CD4-positive, alpha-beta T cell treated with Interleukin-4 for 4 hours (primary cell): Measurements from ENCODE around the gene COMMD1.
"Not testable (repeated sequence)": the region's sequence is repeated elsewhere in the genome, so short reads cannot be mapped to it uniquely, and the experiment has no call there.

ENCODE experiments used
- DNase-seq: peaks from one replicate; pipeline ENCODE4 v3.0.0-alpha.2; 2020

Gene COMMD1

DNA sequence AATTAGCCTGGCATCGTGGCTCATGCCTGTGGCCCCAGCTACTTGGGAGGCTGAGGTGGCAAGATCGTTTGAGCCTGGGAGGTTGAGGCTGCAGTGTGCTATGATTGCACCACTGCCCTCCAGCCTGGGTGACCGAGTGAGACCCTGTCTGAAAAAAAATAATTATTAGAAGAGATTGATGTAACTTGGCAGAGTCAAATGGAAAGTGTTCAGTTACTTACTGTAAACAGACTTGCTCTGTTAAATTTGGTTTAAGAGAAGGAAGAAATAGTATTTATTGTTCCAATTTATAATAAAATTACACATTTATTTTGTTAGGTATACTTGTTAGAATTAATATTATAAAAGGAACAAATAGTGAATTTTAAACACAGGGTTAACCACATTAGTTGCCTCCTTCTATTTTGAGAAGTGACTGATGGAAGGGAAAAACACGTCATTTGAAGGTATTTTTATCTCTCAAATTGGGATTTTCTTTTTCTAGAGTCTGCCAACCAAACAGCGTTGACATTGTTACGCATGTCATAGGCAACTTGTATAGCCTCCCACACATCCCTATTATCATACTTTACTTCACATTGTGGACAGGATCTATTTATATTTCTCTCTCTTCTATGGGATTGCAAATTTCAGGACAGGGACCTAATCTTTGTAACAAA, 171.6 kb downstream of the COMMD1 start:
- no peak for DNase-seq

DNA sequence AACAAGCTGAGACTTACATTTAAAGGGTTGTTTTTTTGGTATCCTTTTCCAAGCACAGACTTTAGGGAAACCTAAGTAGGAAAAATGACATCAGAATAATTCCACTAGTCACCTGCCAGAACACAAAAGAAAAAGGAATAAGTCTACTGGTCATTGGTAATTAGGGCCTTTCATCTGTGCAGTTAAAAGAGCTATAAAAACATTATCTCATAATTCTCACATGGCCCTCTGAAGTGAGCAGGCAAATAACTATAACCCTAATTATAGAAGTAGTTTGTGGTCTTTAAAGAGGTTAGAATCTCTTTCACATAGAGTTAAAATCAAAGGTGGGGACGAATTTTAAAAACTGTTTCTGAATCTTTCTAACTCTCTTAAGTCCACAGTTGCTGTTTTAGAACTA, 179.3 kb downstream of the COMMD1 start:
- no peak for DNase-seq

- DNase-seq, result no peak
These were observed 184.2 kb downstream of the COMMD1 start for GRCh38 chr2:62089658-62090057.

DNA sequence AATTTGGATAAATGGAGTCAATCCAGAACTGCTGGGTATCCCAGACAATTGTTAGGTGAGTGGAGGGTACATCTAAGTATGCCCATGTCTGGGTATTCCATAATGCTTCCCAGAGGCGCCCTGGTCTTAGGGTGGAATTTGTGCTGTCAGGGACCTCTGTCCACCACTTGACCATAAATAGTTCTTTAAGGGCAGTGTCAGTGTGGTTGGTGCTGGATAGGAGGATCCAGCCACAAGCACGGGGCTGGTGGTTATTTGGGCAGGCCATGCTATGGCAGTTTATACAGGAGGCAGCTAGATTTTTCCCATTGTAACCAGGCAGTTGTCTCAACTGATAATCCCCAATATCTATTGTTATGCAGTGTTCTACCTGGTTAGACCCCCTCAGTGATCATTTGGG, 186.0 kb downstream of the COMMD1 start:
- no peak for DNase-seq

DNA sequence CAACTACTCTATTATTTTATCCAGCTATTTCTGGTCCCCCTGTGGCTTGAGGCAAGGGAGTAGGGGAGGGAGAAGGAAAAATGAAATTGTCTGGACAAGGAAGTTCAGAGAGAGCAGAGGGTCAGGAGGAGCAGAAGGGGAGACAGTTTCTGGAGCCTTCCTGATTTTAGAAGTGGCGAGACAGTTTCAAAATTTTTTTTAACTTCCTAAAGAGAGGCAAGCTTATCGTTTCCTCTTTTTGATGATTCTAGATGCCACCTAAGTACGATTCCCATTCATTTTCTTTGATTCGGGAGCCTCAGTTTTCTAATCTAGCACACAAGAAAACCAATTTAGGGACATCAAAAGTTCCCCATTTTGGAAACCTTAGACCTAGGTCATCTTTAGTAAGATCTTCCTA, 193.6 kb downstream of the COMMD1 start:
- DNase-seq, result no peak

GRCh38 chr2:62099523-62100175, 194.2 kb downstream of the COMMD1 start:
- no peak for DNase-seq

GRCh38 chr2:62101886-62102285, 196.4 kb downstream of the COMMD1 start:
- no peak for DNase-seq

GRCh38 chr2:62102402-62102920, 197.0 kb downstream of the COMMD1 start:
- DNase-seq, result no peak

GRCh38 chr2:62109554-62109953, 204.1 kb downstream of the COMMD1 start:
- no peak for DNase-seq

DNA sequence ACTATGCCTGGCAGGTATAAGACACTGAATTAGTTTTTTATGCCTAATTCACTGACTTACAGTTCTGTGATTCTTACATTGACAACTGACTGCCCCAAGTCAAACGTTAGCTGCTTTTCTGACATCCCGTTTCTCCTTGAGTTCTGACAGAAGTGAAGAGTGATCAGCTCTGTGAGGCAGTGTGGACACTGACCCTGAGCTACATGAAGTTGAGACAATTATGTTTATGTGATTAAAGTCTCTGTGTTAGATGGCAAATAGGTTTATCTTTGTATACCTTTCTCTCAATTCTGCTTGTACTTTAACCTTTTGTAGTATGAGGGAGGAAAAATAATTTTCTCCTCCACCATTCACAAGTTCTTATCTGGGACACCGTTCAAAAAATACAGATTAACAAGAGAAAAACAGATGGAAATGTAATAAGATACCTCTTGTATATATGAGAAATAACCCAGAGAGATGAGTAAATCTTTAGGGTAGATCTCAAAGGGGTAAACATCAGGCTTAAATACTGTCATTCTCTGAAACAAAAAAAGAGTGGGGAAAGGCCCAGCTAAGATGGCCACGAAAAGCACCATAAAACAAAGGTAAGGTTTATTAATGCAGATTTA, 205.0 kb downstream of the COMMD1 start:
- no peak for DNase-seq

DNA sequence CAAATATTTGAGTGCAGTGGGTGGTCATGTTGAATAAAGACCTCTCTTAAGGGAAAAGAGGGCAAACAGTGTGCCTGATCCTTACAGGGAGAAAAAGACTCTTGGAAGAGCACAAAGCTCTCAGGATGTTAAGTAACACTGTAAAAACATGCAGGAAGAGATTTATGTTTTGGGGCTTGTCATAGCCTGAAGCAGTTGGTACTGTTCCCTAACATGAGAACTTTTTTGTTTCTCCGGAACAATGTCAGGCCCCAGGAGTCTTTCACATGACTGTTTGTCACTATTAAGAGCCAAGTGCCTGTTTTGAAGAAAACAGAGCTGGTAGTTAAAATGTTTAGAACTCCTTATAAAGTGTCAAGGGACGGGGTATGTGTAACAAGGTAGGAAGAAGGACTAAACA, 206.7 kb downstream of the COMMD1 start:
- DNase-seq, result no peak

GRCh38 chr2:62114564-62114963, 209.1 kb downstream of the COMMD1 start:
- no peak for DNase-seq

GRCh38 chr2:62116983-62117382, 211.5 kb downstream of the COMMD1 start:
- no peak for DNase-seq

- DNase-seq, result no peak
These were observed 212.7 kb downstream of the COMMD1 start for GRCh38 chr2:62118160-62118559.

DNA sequence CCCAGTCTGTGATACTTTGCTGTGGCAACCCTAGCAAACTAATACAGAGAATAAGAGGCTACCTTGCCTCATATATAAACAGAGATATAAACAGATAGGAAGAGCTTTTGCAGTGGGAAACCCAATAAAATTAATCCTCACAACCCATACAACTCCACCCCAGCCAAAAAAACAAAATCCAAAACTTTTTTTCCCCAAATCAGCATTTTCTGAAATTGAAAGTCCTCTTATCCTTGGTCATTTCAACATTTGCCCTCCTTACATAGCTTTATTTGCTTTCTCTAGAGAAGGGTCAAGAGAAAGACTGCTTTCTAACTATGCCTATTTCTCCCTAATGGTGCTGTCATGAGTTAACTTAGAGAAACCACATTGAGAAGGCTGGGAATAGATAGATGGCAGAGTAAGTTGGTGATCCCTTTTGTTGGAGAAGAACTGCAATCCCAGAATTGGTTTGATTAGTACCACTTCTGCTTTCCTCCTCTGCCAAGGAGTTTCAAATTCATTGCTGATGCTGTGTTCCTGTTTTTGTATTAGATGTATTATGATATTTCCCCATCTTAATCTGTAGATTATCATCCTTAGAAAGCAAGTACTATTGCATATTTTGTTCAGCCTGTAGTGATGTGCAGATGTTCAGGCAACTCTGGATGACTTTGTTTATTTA, 214.0 kb downstream of the COMMD1 start:
- DNase-seq, result no peak

GRCh38 chr2:62126239-62126638, 220.8 kb downstream of the COMMD1 start:
- not testable (repeated sequence) for DNase-seq

DNA sequence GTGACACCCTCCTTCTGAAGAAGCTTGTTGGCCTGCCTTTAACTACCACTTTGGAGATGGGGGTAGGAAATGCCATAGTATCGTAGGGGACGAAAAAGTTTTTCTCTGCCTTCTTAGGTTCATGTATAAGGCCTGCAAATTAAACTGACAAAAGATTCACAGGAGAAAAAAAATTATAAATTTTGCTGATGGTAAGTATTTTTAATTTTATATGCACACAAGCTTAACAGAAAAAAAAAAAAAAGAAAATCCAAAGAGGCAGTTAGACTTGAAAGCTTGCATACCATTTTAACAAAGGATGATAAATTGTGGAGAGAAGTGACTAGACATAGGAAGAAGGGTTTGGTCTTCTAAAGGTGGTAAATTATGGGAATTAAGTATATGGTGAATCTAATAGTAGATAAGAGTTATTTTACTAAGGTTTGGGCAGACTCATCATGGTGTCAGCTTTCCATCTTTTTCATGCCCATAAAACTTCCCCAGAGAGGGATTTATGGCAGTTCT, 227.9 kb downstream of the COMMD1 start:
- DNase-seq, result no peak

GRCh38 chr2:62136956-62137830, 231.7 kb downstream of the COMMD1 start:
- no peak for DNase-seq

GRCh38 chr2:62140426-62141141, 235.1 kb downstream of the COMMD1 start:
- no peak for DNase-seq

DNA sequence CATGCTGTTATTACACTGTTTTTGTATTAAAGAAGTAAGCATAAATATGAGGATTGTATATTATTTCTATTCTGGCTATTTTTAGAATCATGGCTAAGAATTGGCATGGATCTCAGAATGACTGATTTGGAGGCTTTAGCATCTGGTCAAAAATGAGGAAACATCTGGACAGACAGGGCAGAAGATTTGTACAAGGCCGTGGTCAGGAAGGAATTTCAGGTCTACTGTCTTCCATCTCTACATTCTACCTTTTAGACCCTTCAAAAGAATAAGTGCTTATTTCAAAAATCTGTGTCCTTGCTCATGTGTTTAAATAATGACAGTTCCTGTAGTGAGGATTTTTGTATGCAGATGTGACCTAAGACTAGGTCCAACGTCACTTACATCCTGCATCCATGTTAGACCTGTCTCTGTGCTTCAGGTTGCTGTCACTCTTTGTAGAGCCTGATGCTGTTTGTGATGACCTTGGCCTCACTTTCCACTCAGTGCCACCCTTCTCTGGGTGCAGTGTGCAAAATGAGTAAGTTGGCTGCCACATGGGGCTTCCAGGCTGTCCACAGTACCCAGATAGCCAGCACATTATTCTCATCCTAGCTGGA, 235.8 kb downstream of the COMMD1 start:
- no peak for DNase-seq

DNA sequence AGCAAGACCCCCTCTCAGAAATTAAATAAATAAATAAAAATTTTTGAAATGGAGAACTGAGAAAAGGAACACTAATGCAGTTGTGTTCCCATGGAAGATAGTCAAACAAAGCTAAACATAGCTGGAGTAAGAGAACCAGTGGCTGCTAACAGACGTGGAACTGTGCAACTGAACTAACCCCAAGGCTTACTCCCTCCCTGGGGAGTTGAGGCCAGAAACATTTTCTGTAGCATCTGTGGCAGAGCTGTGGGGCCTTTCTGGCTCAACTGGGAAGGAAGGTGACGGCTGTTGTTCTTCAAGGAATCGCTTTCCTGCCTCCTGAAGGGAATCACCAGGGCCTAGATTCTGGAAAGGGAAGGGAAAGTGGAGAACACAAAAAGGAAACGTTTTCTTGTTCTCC, 236.6 kb downstream of the COMMD1 start:
- DNase-seq, result no peak
